Smooth muscle cell (in vitro differentiated cells): ENCODE data around the gene KERA. TPM values are rescaled to one million over a fixed set of nuclear protein-coding genes. Genes with fewer than 3 reads are reported as not detected.

Experiments
- DNase-seq: peaks from one replicate; lab custom pipeline; 2025; ENCODE audit not compliant: unreplicated experiment; lab: John Stamatoyannopoulos, UW
- H2AFZ ChIP-seq: fragments of 200-600 bp; sonication (generic); 2 replicates; pipeline ENCODE4 v1.6.0; 2016; ENCODE audit warnings: antibody characterized with exemption, low read depth, mild to moderate bottlenecking
- H3F3A ChIP-seq: fragments of 200-600 bp; sonication (generic); 2 replicates; pipeline ENCODE4 v1.6.0; 2017; ENCODE audit warnings: antibody characterized with exemption, low read depth
- H3K27ac ChIP-seq: fragments of 200-600 bp; sonication (generic); 2 replicates; pipeline ENCODE4 v1.5.1; 2016; ENCODE audit warnings: low read depth, mild to moderate bottlenecking
- H3K27me3 ChIP-seq: fragments of 200-600 bp; sonication (generic); 2 replicates; pipeline ENCODE4 v1.6.1; 2016; ENCODE audit warnings: low read depth, mild to moderate bottlenecking
- H3K36me3 ChIP-seq: fragments of 200-600 bp; sonication (generic); 2 replicates; pipeline ENCODE4 v1.5.1; 2016; ENCODE audit warnings: low read depth
- H3K4me1 ChIP-seq: fragments of 200-600 bp; sonication (generic); 2 replicates; pipeline ENCODE4 v1.5.1; 2016; ENCODE audit warnings: low read depth
- H3K4me2 ChIP-seq: fragments of 200-600 bp; sonication (generic); 2 replicates; pipeline ENCODE4 v1.6.0; 2016; ENCODE audit warnings: mild to moderate bottlenecking
- H3K4me3 ChIP-seq: fragments of 200-600 bp; sonication (generic); 2 replicates; pipeline ENCODE4 v1.5.1; 2016; ENCODE audit warnings: mild to moderate bottlenecking
- H3K79me2 ChIP-seq: fragments of 200-600 bp; sonication (generic); 2 replicates; pipeline ENCODE4 v1.6.0; 2016; ENCODE audit warnings: low read depth, mild to moderate bottlenecking
- H3K9ac ChIP-seq: fragments of 200-600 bp; sonication (generic); 2 replicates; pipeline ENCODE4 v1.6.0; 2016; ENCODE audit warnings: low read depth
- H3K9me3 ChIP-seq: fragments of 200-600 bp; sonication (generic); replicated peaks from 2 replicates; pipeline ENCODE4 v1.5.1; 2016; ENCODE audit warnings: low read depth
- H4K20me1 ChIP-seq: fragments of 200-600 bp; sonication (generic); 2 replicates; pipeline ENCODE4 v1.6.0; 2016; ENCODE audit warnings: low read depth
- WGBS: methylation state at CpG from one replicate; pipeline ENCODE4 v1.1.7; 2016; ENCODE audit warnings: low lambda C conversion rate; 5-methylcytosine and 5-hydroxymethylcytosine counted together
- polyA plus RNA-seq: library from polyadenylated mRNA; unstranded; fragments of >200 nt; fragmentation: Nextera tagmentation; extraction: Ambion mirVana; gene quantifications from 2 replicates; pipeline ENCODE4 v1.2.1, GENCODE V29; 2016
- total RNA-seq: library from RNA; depleted of rRNA; stranded (reverse); fragments of >200 nt; gene quantifications from 2 replicates; pipeline ENCODE4 v1.2.3, GENCODE V29; 2014
- TF ChIP-seq, protein P1 (sequence below): fragments of 200-600 bp; sonication (generic); IDR thresholded peaks from 2 replicates; pipeline ENCODE4 v1.5.1; 2017; ENCODE audit warnings: borderline replicate concordance, mild to moderate bottlenecking, antibody characterized with exemption; ENCODE audit not compliant: insufficient read depth, poor library complexity, severe bottlenecking

The KERA gene
- total and polyA plus RNA-seq, 2 experiments from 2014 or later = not detected

DNA sequence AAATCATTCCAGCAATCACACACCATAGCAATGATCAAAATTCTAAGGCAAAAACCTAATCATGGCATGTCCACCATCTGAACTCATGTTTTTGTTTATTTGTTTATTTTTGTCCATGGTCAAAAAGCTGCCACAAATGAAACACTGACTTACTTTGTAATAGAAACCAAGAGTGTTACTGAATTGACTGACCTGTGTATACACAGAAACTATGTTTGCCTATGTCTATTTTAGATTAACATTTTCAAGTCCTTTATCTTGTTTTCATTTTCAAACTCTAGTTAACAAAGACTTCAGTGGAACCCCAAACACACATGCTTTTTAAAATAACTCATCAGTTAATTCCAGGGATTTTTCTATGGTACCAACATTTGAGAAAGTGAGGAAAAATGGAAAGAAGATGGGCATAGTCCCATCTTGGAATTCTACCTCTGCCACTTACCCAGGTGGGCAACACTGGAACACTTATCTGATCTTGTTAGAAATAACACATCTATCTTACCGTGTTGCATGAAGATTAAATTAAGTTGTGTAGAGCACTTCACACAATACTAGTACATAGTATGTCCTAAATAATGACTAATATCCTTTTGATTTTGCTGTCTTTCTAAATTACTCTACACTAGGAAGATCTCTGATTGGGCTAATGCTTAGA, 47.1 kb upstream of the KERA start:
- Histone ChIP-seq H3K9ac (peak overlapping the region; percentile 24), H4K20me1 (no peaks in the 10 kb centered on the region), H3K9me3 (no peaks in the 10 kb centered on the region), H2AFZ (no peak overlapping the region), H3K4me3 (peak overlapping the region; percentile 80), H3F3A (peaks cover 66% of the 10 kb centered on the region), H3K27ac (peak overlapping the region; percentile 98), H3K27me3 (no peaks in the 10 kb centered on the region), H3K4me2 (peak overlapping the region; percentile 89), H3K79me2 (peaks cover 73% of the 10 kb centered on the region), H3K4me1 (peaks cover 43% of the 10 kb centered on the region), H3K36me3 (peaks cover 8% of the 10 kb centered on the region)
- no peak for DNase-seq
- WGBS = 47% methylated on average over 1 of the region's 1 CpG
- TF ChIP-seq, protein P1, sequence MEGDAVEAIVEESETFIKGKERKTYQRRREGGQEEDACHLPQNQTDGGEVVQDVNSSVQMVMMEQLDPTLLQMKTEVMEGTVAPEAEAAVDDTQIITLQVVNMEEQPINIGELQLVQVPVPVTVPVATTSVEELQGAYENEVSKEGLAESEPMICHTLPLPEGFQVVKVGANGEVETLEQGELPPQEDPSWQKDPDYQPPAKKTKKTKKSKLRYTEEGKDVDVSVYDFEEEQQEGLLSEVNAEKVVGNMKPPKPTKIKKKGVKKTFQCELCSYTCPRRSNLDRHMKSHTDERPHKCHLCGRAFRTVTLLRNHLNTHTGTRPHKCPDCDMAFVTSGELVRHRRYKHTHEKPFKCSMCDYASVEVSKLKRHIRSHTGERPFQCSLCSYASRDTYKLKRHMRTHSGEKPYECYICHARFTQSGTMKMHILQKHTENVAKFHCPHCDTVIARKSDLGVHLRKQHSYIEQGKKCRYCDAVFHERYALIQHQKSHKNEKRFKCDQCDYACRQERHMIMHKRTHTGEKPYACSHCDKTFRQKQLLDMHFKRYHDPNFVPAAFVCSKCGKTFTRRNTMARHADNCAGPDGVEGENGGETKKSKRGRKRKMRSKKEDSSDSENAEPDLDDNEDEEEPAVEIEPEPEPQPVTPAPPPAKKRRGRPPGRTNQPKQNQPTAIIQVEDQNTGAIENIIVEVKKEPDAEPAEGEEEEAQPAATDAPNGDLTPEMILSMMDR = no peak

DNA sequence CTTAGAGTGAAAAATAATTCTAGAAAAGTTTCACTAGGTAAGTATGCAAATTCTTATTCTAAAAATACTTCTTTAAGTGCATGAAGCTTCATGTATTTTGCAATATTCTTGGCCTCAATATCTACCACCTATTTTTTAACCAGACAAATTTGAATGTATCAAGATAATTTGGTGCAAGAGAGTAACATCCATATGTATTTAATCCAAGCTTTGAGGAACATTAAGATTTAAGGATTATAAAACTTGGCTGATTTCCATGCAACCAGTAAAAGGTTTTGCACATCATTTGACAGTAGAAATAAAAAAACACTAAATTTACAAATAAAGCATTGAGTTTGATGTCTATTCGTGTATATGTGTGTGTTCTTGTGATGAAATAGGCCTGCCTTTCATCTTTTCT, 45.8 kb upstream of the KERA start:
- H3K9me3 ChIP-seq = no peaks in the 10 kb centered on the region
- H4K20me1 ChIP-seq = no peaks in the 10 kb centered on the region
- H3K4me2 ChIP-seq = peak overlapping the region; percentile 89
- TF ChIP-seq, protein P1 = no peak
- H3F3A ChIP-seq = peaks cover 62% of the 10 kb centered on the region
- H2AFZ ChIP-seq = no peak overlapping the region
- H3K9ac ChIP-seq = no peak overlapping the region
- peak overlapping the region; percentile 80 for H3K4me3 ChIP-seq
- peak overlapping the region; percentile 98 for H3K27ac ChIP-seq
- peaks cover 60% of the 10 kb centered on the region for H3K79me2 ChIP-seq
- WGBS = 66% methylated on average over 1 of the region's 1 CpG
- peaks cover 8% of the 10 kb centered on the region for H3K36me3 ChIP-seq
- H3K27me3 ChIP-seq = no peaks in the 10 kb centered on the region
- peaks cover 52% of the 10 kb centered on the region for H3K4me1 ChIP-seq
- DNase-seq = no peak

DNA sequence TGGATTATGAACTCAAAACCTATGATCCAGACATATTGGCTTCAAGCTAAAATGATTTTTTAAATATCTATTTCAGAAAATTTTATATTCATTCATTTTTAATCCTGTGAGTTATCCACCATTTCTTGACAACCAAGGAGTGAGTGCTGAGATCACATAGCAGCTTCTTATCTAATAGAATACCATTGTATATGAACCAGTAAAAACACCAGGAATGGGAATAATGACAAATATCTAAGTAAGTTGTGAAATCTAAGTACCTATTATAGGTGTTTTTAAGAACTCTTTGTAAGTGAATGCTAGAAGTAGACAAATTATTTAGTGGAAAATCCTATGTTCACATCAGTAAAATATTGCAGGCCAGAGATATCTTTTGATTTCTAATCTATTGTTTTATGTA, 45.3 kb upstream of the KERA start:
- H3K4me1 ChIP-seq = peaks cover 57% of the 10 kb centered on the region
- TF ChIP-seq, protein P1 = no peak

DNA sequence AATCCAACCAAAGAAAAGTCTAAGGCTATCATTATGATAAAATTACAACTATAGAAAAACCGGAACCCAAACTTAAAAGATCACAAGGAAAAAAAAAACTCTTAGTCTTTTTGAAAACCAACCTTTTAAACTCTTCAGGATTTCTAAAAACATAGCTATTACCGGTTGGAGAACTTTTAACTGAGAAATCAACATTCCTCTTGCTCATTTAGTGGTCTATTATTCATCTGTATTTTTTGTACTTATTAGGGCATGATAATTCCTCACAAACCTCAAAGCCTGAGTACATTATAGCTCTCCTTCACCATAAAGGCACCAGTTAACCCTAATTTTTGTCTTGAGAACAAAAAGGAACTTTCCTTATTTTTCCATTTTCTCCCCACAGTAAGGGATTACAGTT, 43.1 kb upstream of the KERA start:
- DNase-seq = no peak
- H3K27ac ChIP-seq = peak overlapping the region; percentile 98
- H3K4me2 ChIP-seq = peak overlapping the region; percentile 89
- peaks cover 58% of the 10 kb centered on the region for H3F3A ChIP-seq
- TF ChIP-seq, protein P1 = no peak
- H2AFZ ChIP-seq = no peak overlapping the region
- no peaks in the 10 kb centered on the region for H3K9me3 ChIP-seq
- peak overlapping the region; percentile 56 for H3K9ac ChIP-seq
- WGBS = 7% methylated on average over 2 of the region's 2 CpGs
- H4K20me1 ChIP-seq = no peaks in the 10 kb centered on the region
- H3K4me1 ChIP-seq = peaks cover 58% of the 10 kb centered on the region
- peaks cover 34% of the 10 kb centered on the region for H3K79me2 ChIP-seq
- H3K27me3 ChIP-seq = no peaks in the 10 kb centered on the region
- peaks cover 8% of the 10 kb centered on the region for H3K36me3 ChIP-seq
- peak overlapping the region; percentile 4 for H3K4me3 ChIP-seq

More for the DNA sequence above, 45.3 kb upstream of the KERA start:
- H3K9me3 ChIP-seq = no peaks in the 10 kb centered on the region
- H3K4me3 ChIP-seq = peak overlapping the region; percentile 80
- H3K36me3 ChIP-seq = peaks cover 8% of the 10 kb centered on the region
- no peak overlapping the region for H3K9ac ChIP-seq
- peak overlapping the region; percentile 89 for H3K4me2 ChIP-seq
- H4K20me1 ChIP-seq = no peaks in the 10 kb centered on the region
- no peaks in the 10 kb centered on the region for H3K27me3 ChIP-seq
- H3K27ac ChIP-seq = peak overlapping the region; percentile 98
- DNase-seq = no peak
- peaks cover 62% of the 10 kb centered on the region for H3F3A ChIP-seq
- no peak overlapping the region for H2AFZ ChIP-seq
- peaks cover 54% of the 10 kb centered on the region for H3K79me2 ChIP-seq
